DMS114 treated with DMSO at 0.1 percent for 48 hours (cell line): ENCODE measurements around the gene HPRT1.
"Not testable (repeated sequence)": the region's sequence is repeated elsewhere in the genome, so short reads cannot be mapped to it uniquely, and the experiment has no call there.

Experiments used
- DNase-seq: peaks from one replicate; lab custom pipeline; 2025; ENCODE audit not compliant: unreplicated experiment; lab: John Stamatoyannopoulos, UW

HPRT1 gene

GRCh38 chrX:134460005-134460861 is at the start of gene HPRT1:
Gene HPRT1 (plus strand): TSS chrX:134460165. CDS start chrX:134460312, 147 bp downstream.
- DNase-seq: no peak

- no peak for DNase-seq
Measured at GRCh38 chrX:134416087-134416486, 43.9 kb upstream of the HPRT1 start.

- no peak for DNase-seq
Measured at GRCh38 chrX:134418317-134419113, 41.5 kb upstream of the HPRT1 start.

GRCh38 chrX:134419784-134420183 is 40.2 kb upstream of the HPRT1 start:
- DNase-seq: no peak

- DNase-seq: peak; percentile 3
Measured at GRCh38 chrX:134423606-134424005, 36.4 kb upstream of the HPRT1 start.

GRCh38 chrX:134426281-134426680 is 33.7 kb upstream of the HPRT1 start:
- no peak for DNase-seq

GRCh38 chrX:134431894-134432293 is 28.1 kb upstream of the HPRT1 start:
- DNase-seq: no peak

GRCh38 chrX:134435894-134436293 is 24.1 kb upstream of the HPRT1 start:
- no peak for DNase-seq

GRCh38 chrX:134443020-134443419 is 16.9 kb upstream of the HPRT1 start:
- DNase-seq: no peak

- DNase-seq: no peak
Measured at GRCh38 chrX:134443461-134443860, 16.5 kb upstream of the HPRT1 start.

GRCh38 chrX:134444681-134445080 is 15.3 kb upstream of the HPRT1 start:
- DNase-seq: no peak

- DNase-seq: no peak
Measured at GRCh38 chrX:134452596-134452995, 7.4 kb upstream of the HPRT1 start.

GRCh38 chrX:134453631-134454030 is 6.3 kb upstream of the HPRT1 start:
- no peak for DNase-seq

GRCh38 chrX:134454506-134454905 is 5.5 kb upstream of the HPRT1 start:
- no peak for DNase-seq

- DNase-seq: no peak
Measured at GRCh38 chrX:134457708-134458107, 2.3 kb upstream of the HPRT1 start.

GRCh38 chrX:134459683-134460004 is 321 bp upstream of the HPRT1 start:
- DNase-seq: peak; percentile 20

GRCh38 chrX:134460862-134461220 is 876 bp downstream of the HPRT1 start:
- DNase-seq: no peak

- no peak for DNase-seq
Measured at GRCh38 chrX:134461437-134461836, 1.5 kb downstream of the HPRT1 start.

GRCh38 chrX:134462927-134463326 is 3.0 kb downstream of the HPRT1 start:
- no peak for DNase-seq

- DNase-seq: not testable (repeated sequence)
Measured at GRCh38 chrX:134464453-134464852, 4.5 kb downstream of the HPRT1 start.

GRCh38 chrX:134469486-134469885 is 9.5 kb downstream of the HPRT1 start:
- DNase-seq: no peak

GRCh38 chrX:134470013-134470412 is 10.0 kb downstream of the HPRT1 start:
- no peak for DNase-seq
